GM12872 (cell line): ENCODE results near the gene BCL2L1.

Source experiments
- CTCF ChIP-seq: IDR thresholded peaks from 3 replicates; pipeline ENCODE4 v1.5.1; 2011; ENCODE audit warnings: low read depth, mild to moderate bottlenecking, low read length, moderate library complexity; ENCODE audit not compliant: insufficient read depth

Gene BCL2L1

DNA sequence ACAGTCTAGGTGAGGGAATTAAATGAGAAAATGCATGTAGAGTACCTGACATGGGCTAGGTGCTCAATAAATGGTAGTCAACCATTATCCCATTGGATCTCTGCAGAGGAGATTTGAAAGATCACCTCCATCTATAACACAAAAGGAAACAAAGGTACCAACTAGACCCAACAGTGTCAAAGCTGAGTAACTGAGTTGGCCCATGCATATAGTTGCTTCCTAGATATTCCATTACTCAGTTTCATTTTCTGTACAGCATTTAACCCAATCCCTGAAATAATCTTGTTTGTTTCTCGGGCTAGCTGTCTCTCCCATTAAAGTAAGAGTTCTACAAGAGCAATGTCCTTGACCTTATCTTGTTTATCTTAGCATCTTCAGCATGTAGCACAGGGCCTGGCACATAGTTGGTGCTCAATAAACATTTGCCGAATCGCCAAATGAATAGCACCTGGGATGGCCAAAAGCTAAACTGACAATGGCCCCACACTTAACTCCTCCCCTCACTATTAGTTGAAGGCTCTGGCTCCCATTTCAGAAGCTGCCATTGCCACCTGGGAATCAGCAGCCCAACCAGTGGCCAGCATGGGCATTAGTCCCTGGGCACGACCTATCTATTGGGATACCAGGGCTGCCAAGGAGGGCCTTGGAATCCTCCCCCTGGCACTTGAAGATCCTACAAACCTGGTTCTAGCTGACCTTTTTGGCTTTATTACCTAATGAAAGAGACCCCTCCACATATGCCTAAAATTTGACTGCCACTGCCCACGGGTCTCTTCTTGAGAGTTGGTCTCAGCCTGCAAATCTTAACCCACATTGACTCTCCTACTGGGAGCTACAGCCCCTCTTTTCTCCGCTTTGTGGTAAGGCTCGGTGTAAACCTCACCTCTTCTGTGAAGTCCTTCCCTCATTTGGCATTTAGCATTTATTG lies 22.6 kb downstream of the BCL2L1 start:
- no peak for TF ChIP-seq CTCF

- no peak for TF ChIP-seq CTCF
Measured at GRCh38 chr20:31698803-31699718, 23.6 kb downstream of the BCL2L1 start.

- no peak for TF ChIP-seq CTCF
Measured at GRCh38 chr20:31698243-31698802, 24.3 kb downstream of the BCL2L1 start.

DNA sequence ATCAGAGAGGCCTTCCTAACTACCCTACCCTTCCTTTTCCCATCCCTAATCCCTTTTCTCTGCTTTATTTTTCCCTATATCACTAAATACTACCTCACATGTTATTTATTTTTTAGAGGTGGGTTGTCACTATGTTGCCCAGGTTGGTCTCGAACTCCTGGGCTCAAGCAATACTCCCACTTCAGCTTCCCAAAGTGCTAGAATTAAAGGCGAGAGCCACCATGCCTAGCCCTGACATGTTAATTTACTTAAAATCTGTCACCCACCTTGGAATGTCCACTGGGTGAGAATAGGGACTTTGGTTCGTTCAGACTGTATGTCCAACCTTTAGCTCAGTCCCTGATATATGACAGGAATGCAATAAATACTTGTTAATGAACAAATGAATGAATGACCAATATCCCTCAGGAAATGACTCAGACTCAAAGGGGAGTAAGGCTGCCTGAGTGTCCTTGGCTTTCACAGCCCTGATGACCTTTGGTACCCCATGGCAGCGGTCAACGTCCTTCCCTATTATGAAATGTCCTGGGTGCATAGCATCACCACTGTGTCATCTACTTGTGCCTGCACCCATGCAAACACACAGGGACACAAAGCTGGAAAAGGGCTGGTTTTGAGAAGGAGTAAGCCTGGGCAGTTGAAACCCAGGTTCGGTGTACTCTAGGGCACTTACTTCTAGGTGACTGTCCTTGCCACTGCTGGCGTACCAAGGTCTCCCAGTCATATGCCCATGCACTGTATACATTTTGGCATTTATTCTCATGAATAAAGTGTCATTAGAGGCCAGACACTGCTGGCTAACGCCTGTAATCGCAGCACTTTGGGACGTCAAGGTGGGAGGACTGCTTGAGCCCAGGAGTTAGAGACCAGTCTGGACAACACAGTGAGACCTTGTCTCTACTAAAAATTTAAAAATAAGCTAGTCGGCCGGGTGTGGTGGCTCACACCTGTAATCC lies 26.5 kb downstream of the BCL2L1 start:
- no peak for TF ChIP-seq CTCF

GRCh38 chr20:31694842-31695593 lies 27.6 kb downstream of the BCL2L1 start:
- no peak for TF ChIP-seq CTCF

DNA sequence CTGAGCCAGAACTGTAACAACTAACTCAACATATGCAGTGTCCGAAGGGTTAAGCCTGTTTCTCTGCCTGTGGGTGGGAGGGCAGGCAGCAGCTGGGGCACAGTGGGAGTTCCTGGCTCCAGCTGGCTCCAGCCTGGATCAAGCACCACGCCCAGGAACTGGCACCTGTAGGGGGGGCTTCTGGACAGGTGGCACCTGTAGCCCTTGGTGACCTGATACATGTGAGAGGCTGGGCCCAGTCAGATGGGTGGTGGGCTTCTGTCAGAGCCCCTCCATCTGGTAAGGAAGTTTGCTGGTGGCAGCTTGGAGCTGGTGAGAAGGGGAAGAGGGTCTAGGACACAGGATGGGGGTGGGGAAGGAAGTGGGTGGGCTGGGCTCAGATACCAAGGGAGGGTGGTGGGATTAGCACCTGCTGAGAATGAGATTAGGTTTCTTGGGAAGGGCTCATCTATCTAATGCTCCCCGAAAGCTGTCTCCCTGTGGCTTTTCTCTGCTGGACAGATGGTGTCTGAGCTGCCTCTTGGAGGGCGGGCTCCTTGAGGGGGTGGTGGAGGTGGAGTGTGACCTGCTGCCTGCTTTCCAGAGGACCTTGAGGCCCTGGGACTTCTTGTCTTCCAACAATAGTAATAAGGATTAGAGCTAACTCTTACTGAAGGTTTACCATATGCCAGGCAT lies 28.5 kb downstream of the BCL2L1 start:
- TF ChIP-seq CTCF: no peak
